LHCN-M2 (cell line): Measurements from ENCODE around the gene NXNL2. TPM values are rescaled to one million over a fixed set of nuclear protein-coding genes. Genes with fewer than 3 reads are reported as not detected.

Source experiments
- DNase-seq: peaks from one replicate; pipeline ENCODE4 v3.0.0-alpha.2; 2012; ENCODE audit warnings: low read depth
- total RNA-seq: library from RNA; depleted of rRNA; stranded (reverse); fragments of >200 nt; gene quantifications from 2 replicates; pipeline ENCODE4 v1.2.3, GENCODE V29; 2014; rRNA removed

NXNL2 gene
- total RNA-seq, 1 experiment from 2014 or later, result 2.5 TPM

DNA sequence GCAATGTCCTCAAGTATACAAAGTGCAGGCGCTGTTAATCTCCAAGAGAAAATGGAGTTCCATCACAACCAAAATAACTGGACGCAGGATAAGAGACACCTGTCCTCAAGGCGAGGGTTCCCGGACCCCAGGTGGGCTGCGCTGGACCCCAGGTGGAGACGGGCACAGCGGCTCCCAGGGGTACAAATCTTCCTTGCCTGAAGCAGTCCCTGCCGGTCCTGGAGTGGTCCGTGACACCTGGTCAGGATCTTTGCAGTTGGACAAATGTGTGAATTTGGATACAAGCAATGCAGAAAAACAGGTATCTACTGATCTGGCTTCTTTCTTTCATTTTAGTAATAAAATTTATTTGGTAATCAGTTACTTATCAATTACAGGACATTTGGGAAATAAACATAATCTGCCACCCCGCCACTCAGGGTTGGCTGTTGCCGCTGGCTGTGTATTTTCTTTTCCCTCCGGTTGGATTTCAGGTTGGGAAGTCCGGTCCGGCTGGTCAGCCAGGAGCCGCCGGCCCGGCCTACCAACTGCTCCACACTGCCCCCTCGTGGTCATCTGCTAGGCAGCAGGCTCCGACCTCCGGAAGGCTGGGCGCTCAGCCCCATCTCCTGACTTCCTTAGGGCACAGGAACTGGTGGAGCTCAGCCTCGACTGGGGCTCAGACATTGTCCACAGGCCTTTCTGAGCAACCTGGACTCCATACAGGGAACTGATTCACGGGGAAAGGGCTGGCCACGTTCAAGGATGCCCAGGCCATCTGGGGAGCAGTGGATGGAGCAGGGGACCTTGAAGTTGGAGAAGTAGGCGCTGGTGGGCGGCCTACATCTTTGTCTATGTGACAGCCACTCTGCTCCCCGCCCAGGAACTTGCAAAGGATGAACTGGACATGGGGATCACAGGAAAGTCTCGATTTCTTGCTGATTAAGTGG lies 43.4 kb downstream of the NXNL2 start:
- peak; percentile 66 for DNase-seq

- DNase-seq, result no peak
These were observed 44.2 kb downstream of the NXNL2 start for GRCh38 chr9:88579050-88579715.

GRCh38 chr9:88580961-88581360 lies 46.0 kb downstream of the NXNL2 start:
- no peak for DNase-seq

DNA sequence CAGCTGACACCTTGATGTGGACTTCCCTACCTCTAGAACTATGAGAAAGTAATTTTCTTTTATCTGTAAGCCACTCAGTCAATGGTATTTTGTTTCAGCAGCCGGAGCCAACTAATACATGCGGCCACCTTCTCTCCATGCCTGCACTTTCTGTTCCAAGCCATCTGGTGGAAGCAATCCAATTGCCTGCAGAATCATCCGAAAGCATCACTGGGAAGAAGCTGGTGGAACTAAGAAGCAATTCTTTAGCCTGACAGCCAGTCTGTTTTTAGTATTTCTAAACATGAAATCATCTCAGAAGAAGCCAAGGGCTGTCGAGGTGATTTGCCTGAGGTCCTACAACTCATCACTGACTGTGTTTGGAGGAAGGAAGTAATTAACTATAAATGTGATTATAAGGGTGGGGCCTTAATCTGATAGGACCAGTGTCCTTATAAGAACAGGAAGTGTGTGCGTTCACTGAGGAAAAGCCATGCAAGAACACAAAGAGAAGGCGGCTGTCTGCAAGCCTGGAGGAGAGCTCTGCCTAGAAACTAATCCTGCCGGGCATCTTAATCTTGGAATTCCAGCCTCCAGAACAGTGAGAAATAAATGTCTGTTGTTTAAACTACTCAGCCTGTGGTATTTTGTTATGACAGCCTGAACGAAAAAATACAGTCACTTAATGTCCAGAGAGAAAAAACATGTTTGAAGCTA lies 49.1 kb downstream of the NXNL2 start:
- no peak for DNase-seq

DNA sequence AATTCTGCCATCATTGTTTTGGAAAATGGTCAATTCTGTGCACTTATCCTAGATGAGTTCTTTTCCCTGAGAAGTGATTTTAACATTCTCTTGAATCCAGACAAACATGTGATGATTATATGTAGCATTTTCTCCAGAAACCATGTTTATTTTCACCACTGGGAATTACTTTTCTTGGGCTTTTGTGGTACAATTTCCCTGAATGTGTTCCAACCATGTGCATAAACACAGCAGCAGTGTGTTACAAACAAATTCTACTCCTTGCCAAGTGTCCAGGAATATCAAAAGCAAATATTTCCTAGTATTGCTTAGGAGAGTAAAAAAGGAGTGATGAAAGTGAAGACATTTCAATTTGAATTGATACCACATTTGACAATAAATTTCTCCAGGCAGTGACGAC lies 50.4 kb downstream of the NXNL2 start:
- DNase-seq, result no peak

DNA sequence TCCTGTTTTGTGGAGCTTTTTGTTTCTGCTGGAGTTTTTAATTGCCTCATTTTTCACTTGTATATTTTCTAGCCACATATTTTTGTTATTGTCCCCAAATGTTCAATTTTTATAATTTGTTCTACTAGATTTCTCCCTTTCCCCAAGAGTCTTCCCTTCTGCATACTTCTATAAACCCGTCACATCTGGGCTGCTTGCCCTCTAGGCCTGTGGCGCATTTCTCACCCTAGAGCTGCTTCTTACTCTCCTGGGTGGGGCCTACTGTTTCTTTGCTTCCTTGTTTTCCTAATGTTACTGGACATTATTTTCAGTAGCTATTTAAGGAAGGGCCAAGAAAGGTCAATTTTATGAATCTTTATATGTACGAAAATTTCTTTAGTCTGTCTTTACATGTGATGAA lies 51.5 kb downstream of the NXNL2 start:
- DNase-seq, result no peak

- no peak for DNase-seq
These were observed 52.2 kb downstream of the NXNL2 start for GRCh38 chr9:88587182-88587581.

DNA sequence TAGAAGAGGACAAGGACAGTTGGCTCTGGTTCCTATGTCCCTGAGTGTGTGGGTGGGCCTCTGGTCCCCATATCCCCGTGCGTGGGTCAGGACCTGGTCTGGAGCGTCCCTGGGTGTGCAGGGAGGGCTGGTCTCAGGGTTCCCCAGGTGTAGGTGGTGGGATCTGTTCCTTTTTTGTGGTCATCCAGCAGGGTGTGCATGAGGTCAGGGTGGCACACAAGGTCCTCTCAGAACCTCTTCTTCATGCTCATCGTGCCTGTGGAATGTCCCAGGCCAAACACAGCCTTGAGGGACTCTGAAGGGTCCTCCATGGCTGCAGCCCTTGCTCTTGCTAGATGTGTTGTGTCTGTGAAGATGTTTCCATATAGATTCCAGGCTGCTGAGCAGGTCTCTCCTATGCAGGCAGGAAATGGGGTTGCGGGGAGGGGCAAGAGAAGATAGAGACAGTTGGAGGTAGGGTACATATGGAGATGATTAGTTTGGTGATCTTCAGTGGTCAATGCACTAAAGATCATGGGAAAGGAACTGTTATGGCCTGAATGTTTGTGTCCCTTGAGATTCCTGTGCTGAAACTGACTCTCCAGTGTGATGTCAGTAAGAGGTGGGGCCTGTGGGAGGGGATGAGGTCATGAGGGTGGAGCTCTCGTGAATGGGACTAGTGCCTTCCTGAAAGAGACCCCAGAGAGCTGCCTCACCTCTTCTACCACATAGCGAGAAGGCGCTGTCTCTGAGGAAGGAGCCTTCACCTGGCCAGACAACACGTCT lies 53.1 kb downstream of the NXNL2 start:
- DNase-seq, result no peak

DNA sequence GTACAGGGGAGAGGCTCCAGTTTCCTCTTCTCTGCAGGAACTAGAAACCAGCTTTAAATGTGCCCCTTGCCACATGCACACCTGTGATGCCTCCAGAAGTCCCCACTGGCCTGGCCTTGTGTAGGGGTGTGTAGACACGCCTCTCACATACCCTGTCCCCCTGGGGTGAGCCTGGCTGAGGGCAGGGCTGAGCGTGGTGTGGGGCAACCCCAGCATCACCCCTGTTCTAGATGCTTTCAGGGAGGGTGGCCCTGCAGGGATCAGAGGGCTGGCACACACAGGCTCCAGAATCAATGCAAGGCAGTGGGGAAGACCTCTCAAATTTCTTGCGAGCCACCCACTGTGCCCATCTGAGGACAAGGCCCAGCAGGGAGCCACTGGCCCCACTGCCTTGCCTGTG lies 54.7 kb downstream of the NXNL2 start:
- DNase-seq, result no peak

DNA sequence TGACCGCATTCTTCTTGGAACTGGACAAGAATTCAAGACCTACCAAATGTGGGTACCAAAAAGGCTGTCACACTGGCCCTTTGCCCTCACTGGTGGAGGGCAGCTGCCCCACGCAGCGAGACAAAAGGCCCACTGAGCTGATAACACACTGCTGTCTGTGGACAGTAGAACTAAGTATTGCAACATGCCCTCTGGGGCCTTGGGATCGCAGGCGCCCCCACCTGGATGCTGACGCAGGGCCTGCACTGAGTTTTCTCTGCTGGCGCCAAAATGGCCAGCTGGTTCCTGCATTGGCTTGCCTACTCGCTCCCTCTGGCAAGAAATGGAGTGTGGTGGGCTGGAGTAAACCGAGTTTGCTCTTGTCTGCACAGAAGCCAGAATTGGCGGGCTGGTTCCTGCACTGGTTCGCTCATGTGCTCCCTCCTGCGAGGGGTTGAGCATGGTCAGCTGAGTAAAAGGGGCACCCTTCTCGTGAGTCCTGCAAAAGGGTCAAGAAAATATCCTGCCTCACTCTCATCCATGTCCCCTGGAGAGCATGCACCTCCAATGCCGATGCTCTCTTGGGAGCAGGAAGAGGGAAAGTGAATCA lies 55.7 kb downstream of the NXNL2 start:
- no peak for DNase-seq

- DNase-seq, result peak; percentile 61
These were observed 58.7 kb downstream of the NXNL2 start for GRCh38 chr9:88593537-88594185.

Other genes with a start within 250 kb of the NXNL2 start
- 108 and 113 TPM in 2 replicates for gene SPIN1, start 146.7 kb upstream of the NXNL2 start, total RNA-seq